Measurements from ENCODE around the gene B9D1.
A peak's percentile ranks its signal among the peaks of the same experiment; 100 is the strongest.

B9D1 gene

DNA sequence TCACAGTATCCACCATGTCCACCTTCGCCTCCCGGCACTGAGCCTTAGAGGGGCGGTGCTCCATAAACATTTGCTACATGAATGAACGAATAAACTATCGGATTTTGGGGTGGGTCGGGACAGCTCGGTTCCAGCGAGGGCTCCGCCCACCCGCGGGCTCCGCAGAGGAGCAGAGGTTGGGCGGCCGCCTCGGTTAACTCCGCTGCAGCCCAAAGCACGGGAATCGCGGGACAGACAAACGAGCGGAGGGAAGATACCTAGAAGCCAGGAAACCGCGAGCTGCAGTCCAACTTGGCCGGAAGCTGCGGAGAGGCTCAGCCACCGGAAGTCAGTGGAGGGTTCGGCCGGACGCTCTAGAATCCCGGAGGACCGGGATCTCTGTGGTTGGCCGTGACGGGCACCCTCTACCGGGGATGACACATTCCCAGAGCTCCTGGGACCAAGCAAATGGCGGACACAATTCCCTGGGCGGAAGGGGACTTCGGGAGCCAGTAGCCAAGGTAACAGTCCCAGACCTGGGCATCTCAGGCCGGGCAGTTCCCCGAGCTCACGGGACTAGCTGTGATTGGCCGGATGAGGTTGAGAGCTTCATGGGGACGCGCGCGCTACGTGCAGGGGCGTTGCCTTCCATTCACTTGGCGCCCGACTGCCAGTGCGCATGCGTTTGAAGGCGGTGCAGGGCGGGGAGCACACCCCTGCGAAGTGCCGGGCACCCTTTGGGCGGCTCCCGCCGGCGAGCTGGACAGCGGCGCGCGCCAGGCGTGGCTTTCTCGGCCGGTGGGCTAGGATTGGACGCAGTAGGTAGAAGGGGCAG, 15.3 kb upstream of the B9D1 start:
- TF ChIP-seq, protein P1, sequence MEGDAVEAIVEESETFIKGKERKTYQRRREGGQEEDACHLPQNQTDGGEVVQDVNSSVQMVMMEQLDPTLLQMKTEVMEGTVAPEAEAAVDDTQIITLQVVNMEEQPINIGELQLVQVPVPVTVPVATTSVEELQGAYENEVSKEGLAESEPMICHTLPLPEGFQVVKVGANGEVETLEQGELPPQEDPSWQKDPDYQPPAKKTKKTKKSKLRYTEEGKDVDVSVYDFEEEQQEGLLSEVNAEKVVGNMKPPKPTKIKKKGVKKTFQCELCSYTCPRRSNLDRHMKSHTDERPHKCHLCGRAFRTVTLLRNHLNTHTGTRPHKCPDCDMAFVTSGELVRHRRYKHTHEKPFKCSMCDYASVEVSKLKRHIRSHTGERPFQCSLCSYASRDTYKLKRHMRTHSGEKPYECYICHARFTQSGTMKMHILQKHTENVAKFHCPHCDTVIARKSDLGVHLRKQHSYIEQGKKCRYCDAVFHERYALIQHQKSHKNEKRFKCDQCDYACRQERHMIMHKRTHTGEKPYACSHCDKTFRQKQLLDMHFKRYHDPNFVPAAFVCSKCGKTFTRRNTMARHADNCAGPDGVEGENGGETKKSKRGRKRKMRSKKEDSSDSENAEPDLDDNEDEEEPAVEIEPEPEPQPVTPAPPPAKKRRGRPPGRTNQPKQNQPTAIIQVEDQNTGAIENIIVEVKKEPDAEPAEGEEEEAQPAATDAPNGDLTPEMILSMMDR (IDR thresholded peaks at IDR 0.05; ENCODE audit: control insufficient read depth, insufficient read depth, low read depth, low read length, missing control alignments), result no peak
- DNase-seq (ENCODE audit: low read depth), result peak; percentile 97
- peak overlapping the region; percentile 83 for H3K4me3 ChIP-seq (ENCODE audit: control insufficient read depth, low read depth, low read length)

DNA sequence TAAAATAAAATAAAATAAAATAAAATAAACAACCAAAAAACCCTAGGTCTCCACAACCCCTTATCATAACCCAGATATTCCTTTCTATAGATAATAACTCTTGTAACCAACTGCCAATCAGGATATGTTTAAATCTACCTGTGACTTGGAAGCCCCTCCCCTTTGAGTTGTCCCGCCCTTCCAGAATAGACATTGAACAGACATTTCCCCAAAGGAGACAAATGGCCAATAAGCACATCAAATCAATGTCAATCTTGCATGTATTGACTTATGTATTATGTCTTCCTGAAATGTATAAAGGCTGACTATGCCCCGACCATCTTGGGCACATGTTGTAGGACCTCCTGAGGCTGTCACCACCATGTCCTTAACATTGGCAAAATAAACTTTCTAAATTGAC, 14.3 kb upstream of the B9D1 start:
- H3K4me3 ChIP-seq (ENCODE audit: control insufficient read depth, low read depth, low read length), result peak overlapping the region; percentile 74
- TF ChIP-seq, protein P1 (IDR thresholded peaks at IDR 0.05; ENCODE audit: control insufficient read depth, insufficient read depth, low read depth, low read length, missing control alignments), result no peak
- DNase-seq (ENCODE audit: low read depth), result no peak

DNA sequence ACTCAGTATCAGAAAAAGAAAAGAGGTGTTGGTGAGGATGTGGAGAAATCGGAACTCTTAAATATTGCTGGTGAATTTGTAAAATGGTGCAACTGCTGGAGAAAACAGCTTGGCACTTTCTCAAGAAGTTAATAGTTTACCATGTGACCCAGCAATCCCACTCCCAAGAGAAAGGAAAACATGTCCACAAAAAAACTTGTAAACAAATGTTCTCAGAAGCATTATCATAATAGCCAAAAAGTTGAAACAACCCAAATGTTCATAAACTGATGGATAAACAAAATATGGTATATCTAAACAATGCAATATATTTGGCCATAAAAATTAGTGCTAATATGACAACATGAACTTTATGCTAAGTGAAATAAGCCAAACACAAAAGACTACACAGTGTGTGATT, 13.2 kb upstream of the B9D1 start:
- DNase-seq (ENCODE audit: low read depth), result no peak
- H3K4me3 ChIP-seq (ENCODE audit: control insufficient read depth, low read depth, low read length), result no peak overlapping the region
- TF ChIP-seq, protein P1 (IDR thresholded peaks at IDR 0.05; ENCODE audit: control insufficient read depth, insufficient read depth, low read depth, low read length, missing control alignments), result no peak

DNA sequence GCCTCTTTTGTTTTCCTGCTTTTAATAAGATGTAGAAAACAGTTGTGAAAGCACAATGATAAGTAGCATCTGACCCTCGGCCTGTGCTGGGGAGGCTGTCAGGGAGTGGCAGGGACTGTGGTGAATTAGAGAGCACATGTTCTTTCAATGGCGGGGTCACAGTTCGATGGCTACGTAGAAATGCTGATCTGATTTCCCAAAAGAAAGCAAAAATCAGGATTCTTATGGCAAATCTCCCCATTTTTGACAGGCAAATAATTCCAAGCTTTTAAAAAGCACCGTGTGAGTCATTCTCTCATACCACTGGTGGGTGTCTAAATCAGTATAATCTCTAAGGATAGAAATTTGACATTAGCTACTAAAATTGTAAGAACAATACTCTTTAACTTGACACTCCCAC, 11.6 kb upstream of the B9D1 start:
- H3K4me3 ChIP-seq (ENCODE audit: control insufficient read depth, low read depth, low read length), result no peak overlapping the region
- TF ChIP-seq, protein P1 (IDR thresholded peaks at IDR 0.05; ENCODE audit: control insufficient read depth, insufficient read depth, low read depth, low read length, missing control alignments), result no peak

DNA sequence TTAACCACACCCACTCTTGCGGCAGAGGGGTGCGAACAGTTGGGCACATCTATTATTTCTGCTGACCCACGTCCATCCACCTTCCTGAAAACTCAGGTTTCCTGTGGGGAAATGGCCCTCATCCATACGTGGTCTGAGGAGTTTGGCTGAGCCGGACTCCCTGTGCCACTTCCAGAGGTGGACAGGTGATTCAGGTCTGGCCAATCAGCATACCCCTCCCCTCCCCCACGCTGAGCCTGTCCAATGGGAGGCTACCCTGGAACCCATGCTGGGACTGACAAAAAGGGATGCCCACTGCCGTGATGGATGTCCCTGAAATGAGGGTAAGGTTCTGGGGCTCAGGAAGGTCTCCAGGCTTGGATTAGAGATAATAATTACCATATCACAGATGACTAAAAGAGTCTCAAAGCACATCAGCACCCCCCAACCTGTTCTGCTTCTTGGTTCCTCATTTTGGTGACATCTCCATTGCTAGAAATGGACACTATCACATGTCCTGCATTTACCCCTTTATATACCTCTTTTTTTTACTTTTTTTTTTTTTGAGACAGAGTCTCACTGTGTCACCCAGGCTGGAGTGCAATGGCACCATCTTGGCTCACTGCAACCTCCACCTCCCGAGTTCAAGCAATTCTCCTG, 10.5 kb upstream of the B9D1 start:
- TF ChIP-seq, protein P1 (IDR thresholded peaks at IDR 0.05; ENCODE audit: control insufficient read depth, insufficient read depth, low read depth, low read length, missing control alignments), result no peak
- DNase-seq (ENCODE audit: low read depth), result no peak
- H3K4me3 ChIP-seq (ENCODE audit: control insufficient read depth, low read depth, low read length), result no peak overlapping the region

More for the DNA sequence above, 11.6 kb upstream of the B9D1 start:
- DNase-seq (ENCODE audit: low read depth), result no peak

DNA sequence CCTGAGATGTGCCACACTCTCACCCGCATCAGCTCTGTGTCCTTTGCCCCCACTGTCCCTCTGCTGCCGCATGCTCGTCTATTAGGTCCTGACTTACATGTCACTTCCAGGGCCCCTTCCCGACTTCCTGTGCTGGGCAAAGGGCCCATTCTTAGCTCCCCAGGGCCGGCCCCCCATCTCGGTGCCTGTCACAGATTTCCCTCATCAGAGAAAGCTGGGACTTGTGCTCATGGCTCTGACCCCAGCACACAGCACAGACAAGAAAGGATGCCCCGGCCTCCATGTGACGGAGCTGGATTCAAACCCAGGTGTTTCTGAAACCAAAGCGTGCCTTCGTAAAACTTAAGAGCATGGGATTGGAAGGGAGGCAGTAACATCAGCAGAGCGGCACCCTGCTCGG, 9.9 kb upstream of the B9D1 start:
- no peak overlapping the region for H3K4me3 ChIP-seq (ENCODE audit: control insufficient read depth, low read depth, low read length)
- TF ChIP-seq, protein P1 (IDR thresholded peaks at IDR 0.05; ENCODE audit: control insufficient read depth, insufficient read depth, low read depth, low read length, missing control alignments), result no peak
- no peak for DNase-seq (ENCODE audit: low read depth)
